HG03025 (cell line): Measurements from ENCODE around the gene PI4KA.
"Not testable (repeated sequence)": the region's sequence is repeated elsewhere in the genome, so short reads cannot be mapped to it uniquely, and the experiment has no call there.

Source experiments
- ATAC-seq: cut with Tn5 transposase; IDR thresholded peaks from one replicate; pipeline ENCODE4 v1.9.1; 2021; ENCODE audit warnings: mild to moderate bottlenecking, moderate library complexity; ENCODE audit not compliant: unreplicated experiment, low FRiP score

PI4KA gene

DNA sequence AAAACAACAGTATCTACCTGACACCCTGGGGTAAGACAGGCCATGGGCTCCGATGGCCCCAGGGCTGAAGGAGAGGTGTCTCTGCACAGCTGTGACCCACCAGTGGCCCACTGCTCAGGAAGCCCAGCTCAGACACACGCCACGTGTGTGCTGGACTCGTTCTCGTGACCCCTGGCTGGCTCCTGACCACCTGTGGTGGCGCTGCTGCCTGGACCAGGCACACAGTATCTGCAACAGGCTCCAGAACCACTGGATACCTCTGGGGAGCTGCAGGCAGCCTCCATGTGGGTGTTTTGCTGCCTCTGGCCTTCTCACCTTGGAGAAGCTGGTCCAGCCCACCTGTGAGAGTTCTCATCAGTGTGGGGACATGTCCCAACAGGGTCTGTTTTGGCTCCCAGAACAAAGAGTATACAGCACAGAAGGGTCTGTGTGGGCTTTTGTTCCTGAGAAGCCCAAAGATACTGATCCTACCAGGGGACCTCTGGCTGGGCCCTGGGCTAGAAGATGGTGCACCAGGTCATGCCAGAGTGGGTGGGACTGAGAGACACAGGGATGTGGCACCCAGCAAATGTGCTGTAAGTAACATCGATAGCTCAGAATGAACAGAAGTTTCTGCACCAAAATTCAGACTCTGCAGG is 106.4 kb downstream of the PI4KA start:
- ATAC-seq, result no peak

DNA sequence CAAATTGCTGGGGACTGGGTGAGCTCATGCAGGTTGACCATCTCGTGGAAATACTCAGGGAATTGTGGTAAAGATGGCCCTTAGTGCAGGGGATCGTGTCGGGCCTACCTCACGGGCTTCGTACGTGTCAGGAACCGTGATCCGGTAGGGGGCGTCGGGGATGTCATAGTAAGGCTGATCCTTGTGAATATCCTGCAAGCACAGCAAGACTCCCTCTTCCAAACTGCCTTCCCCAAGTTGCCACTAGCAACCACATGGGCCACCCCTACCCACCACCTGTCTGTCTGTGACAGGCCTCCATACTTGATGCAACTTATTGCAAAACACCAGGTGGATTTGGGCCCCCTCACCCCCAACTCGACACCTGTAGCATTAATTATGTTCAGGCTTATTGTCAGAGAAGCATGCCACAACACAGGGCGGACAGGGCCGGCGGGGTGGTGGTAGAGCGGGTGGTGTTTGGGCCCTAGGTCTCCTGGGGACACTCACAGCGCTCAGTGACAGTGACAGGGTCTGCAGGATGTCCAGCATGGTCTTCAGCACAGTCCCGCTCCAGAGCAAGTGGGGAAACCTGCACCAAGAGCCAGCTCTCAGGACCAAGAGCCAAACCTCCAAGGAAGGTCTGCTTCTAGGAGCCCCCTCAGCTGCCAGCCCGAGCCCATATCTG is 107.3 kb downstream of the PI4KA start:
- no peak for ATAC-seq

DNA sequence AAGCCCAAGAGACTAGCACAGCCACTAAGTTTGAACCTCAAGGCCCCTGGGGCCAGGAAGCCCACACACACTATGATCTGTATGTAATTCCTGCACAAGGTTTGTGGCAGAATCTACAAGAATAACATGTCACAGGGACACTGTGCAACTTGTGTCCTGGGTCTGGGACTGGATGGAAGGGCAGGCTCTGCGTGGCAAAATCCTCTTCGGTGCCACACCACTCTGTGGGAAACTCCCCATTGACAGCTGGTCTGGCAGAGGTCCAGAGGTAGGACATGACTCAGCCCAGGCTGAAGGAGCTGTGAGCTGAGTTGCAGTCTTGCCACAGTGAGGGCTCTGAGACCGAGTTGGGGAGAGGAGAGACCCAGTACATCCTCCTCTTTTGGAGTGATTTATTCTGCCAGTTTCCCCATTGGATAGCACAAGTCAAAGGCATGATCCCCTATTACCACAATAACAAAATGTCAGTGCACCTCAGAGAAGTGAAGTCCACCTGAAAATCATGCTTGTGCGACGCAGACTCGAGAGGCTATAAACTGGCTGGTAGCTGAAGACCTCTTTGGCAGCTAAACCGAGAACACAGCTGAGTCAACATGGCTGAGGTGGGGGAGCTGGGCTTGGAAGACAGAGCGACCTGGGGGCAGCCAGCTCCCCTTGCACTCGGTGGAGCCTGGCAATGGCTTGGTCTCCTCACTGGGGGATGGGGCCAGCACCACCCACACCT is 108.0 kb downstream of the PI4KA start:
- no peak for ATAC-seq

DNA sequence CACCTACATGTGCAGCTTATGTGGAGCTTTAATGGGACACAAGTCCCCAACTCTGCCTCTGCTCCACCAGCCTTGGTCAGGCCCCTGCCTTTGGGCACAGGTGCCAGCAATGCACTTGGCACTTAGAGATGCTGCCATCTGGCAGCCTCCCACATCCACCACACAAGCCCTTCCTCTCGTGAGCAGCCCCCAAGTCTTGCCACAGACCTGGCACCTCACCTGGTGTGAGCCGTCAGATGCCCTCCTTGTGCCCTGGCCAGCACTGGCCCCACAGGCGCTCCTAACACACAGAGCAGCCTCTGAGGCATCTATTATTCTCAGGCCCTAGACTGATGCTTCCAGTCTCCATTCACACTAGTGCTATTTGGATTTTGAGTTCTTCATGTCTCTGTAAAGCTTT is 109.2 kb downstream of the PI4KA start:
- no peak for ATAC-seq

DNA sequence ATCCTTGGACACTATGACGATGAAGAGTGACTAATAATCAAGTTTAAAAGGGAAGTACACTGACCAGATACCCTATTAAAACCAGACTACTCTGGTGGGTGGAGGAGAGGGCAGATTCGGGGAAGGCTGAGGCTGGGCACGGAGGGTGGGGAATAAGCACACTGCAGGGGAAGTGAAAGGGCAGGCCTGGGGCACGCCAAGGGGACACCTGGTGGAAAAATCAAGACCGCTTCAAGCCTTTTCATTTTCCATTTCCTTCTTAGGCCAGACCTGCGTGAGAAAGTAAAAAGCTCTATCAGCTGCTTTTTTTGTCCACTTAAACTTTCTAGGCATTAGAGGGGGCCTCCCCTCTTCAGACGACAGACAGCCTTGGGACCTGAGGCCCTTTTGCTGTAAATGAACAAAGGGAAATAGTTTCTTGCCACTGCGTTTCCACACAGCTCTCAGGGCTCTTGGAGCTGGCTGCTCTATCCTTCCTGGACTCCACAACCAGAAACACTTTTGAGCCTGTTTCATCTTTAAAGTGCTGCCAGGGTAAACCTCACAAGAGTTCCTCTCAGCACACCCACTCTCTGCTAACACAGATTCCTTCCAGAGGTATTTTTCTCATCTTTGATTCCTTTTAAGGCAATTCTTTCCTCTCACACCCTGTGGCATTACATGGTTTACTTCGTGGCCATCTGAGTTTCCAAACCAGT is 109.7 kb downstream of the PI4KA start:
- no peak for ATAC-seq

DNA sequence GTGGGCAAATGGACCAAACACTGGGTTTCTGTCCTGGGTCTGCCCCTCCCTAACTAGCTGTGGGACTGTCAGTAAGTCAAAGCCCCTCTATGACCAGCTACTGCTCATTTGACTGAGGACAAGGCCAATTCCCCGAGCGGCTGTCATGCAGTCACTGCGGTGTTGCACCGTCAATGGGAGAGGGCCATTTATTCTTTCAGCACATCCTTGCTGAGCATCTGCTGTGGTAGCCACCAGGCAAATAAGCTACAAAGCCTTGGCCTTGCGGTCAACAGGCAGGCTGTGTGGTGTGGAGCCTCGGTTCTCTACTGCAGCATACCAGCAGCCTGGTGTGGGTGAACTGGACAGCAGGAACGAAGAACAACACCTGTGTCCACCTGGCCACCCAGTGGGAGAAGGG is 110.5 kb downstream of the PI4KA start:
- ATAC-seq, result no peak

DNA sequence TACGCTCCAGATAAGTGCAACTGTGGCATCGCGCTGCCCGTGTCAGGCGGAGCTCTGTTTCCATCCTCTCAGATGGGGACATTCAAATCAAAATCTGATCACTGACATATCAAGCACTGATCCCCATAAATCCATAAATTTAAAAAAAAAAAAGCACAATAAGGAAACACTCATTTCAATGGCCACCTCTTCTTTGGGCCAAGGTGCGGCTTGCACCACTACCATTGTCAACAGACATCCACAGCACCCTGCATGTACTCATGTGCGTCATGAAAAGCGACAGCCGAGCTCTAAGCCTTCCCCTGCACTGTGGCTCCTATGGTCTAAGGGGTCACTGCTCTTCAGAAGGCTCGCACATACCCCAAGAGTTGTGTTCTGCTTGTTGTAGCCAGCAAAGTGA is 111.4 kb downstream of the PI4KA start:
- ATAC-seq, result no peak

DNA sequence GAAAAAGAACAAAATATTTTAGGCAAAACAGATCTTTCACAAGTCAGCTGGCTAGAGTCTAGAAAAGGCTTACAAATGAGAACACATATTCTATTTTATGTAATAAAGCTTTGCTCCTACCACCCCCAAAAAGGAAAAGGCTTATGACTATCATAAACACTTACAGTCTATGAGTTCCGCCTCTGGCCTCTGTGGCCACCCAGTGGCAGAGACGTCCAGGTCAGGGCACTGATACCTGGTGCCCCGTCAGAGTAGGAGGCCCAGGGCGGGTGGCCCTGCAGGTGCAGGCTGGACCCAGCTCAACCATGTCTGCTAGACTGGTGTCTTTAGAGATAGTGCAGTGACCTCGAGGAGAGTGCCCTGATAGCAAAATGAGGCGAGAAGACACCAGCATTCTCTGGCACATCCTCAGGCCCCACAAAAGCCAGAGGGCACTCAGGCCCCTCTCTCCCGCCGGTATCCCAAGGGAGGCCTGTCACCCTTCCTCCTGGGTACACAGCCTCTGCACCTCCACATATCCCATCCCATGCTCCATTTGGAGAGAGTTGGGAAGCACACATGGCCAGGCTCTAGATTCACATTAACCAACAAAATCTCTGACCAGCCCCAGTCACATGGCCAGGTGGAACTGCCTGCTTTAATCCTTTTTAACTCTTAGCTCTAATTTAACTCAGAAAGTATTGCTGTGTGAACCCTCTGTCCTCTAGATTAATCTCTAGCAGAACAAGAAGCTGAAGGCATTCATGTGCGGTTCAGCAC is 112.0 kb downstream of the PI4KA start:
- no peak for ATAC-seq

DNA sequence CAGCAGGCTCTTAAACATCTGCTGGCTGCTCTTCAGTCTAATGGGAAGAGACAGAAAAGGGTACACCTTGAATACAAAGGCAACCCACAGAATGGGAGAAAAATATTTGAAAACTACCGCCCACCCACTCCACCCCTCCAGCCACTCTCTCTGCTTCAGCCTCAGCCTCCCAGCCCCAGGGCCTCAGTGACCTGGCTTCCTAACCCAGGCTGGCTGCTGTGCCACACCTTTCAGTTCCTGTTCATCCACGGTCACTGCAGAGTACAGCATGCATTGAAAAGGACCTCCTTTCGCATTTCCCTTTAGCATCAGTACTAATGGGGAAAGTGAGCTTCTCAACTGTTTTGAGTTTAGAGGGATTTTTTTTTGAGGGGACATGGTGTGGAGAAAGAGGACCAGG is 113.5 kb downstream of the PI4KA start:
- no peak for ATAC-seq

DNA sequence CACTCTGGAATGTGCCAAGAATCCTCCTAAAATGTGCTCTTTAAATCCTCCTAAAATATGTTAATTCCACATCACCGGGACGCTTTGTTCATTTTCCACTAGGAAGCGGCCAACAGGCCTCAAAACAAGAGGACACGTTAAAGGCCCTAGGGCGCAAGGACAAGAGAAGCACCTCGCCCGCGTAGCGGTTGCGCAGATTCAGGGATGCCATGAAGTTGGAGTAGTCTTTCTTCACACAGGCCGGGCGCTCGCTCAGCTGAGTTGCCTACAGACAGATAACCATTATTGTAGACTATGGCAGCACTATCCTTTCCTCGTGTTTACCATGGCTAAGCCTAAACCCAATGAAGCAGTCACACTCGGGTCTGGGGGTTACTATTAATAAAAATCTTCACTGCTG is 114.2 kb downstream of the PI4KA start:
- no peak for ATAC-seq

DNA sequence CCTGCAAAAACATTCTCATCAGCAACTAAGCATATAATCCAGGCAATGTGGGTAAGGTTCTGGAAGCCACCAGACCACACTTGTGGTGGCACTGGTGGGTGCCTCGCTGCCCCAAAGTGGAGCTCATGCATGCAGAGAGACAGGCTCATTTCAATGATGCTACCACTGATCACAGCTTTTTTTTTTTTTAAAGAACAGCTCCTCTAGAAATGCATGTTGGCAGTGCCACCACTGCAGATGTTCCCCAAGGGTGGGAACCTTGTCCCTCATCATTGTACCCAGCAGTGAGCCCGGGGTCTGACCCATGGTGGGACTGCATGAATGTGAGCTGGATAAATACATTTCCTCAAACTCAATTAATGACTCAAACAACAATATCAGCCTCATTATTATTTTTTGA is 115.8 kb downstream of the PI4KA start:
- no peak for ATAC-seq

DNA sequence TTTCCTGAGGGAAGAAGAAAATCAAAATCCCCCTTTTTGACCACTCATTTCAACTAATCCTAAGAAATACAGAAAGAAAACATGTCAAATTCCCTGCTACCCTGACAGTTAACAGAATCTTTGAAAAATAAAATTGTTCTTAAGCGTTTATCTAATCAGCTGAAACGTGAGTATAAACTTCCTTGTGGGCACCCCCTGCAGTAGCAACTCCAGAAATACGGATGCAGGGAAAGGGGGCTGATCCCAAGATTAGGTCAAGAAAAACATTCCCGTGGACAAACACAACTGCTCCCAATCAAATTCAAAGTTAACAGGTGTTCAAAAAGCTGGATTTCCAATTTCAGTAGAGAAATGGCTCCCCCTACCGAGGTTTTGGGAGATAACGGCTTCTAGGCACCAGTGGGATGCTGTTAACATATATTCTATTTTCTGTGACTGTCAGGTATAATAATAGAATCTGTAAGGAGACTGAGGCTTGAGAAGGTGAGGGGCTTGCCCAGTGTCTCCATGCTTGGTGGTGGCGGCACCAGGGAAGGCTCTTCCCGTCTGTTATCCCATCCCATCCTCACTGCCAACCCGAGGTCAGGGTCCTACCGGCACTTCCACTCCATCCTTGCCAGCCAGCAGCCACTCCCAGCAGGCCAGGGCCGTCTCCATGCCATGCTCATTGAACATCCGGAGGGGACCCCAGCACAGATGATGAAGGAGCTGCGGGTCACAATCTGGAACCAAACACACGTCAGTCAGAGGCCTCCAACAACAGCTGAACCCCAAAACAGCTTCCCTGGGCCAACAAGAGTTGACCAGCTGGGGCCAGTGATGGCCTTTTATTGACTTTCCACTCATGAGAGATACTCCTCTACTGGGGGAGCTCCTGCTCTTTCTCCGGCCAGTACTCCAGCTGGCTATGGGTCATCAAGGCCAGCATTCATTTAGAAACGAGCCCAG is 116.7 kb downstream of the PI4KA start:
- ATAC-seq, result no peak

DNA sequence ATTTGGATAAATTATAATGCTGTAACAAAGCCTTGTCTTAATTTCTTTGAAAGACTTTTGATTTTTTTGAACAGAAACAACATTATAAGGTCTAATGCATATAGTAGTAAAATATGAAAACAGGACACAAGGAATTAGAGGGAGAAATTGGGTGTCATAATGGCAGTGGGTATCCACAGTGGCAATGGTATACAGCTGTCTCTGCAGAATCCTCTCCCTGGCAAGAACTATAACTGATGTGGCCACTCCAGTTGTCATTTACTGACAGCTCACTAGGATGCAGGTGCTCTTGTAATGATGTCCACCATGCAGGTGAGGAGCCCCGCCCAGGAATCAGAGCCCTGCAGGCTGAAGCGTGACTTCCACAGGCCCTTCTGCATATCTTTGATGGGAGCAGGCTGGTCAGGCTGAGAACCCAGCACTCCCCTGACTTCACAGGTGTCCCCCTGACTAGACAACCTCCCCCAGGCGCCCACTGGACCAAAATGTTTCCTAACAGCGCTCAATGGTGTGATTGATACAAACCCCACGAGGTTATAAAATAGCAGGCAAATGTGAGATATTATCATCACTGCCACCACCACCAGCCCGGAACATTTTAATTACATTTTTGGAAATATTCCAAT is 117.5 kb downstream of the PI4KA start:
- no peak for ATAC-seq

DNA sequence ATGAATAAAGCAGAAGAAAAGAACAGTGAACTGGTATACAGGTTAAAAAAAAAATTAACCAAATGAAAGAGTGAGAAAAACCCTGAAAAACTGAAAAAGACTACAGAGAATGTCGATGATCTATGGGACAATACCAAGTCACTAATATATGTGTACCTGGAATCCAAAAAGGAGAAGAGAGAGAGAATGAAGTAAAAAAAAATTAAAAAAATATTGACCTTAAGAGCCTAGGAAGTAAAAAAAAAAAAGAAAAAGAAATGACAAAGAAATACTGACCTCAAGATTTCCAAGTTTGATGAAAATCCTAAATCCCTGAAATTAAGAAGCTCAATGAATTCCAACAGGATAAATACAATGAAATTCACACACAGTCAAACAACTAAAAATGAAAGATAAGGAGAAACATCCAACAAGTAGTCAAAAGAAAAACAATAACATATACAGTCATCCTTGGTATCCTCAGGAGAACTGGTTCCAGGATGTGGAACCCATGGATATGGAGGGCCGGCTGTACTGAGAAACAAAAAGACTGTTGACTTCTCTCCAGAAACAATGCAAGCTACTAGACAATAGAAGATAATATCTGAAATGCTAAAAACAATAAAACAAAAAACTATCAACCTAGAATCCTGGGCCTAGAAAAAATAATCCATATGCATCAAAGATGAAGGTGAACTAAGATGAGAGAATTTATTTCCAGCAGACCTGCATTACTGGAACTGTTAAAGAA is 118.2 kb downstream of the PI4KA start:
- ATAC-seq, result no peak

DNA sequence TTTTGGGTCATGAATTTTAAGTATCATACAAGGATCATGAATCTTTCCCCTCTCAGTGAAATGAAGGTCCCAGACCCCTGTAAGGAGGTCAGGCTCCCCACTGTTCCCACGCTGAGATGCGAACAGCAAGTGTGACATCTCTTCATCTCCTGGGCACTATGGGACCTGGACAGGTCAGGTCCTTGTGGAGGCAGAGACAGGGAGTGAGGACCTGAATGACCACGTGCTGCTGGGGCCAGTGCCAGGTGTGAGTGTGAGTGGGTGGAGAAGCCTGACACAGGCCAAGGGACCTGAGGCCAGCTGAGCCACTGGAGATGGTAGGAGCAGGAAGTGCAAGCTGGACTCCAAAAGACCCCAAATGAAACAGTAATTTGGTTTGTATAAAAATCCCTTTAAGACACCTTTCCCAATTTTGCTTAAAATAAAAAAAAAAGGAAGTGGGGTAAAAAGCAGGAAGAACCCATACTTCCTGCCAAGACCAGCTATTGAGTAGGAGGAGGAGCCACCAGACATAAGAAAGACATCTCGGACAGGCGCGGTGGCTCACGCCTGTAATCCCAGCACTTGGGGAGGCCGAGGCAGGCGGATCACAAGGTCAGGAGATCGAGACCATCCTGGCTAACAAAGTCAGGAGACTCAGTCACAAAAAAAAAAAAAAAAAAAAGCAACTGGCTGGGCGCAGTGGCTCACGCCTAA is 120.1 kb downstream of the PI4KA start:
- ATAC-seq, result no peak

DNA sequence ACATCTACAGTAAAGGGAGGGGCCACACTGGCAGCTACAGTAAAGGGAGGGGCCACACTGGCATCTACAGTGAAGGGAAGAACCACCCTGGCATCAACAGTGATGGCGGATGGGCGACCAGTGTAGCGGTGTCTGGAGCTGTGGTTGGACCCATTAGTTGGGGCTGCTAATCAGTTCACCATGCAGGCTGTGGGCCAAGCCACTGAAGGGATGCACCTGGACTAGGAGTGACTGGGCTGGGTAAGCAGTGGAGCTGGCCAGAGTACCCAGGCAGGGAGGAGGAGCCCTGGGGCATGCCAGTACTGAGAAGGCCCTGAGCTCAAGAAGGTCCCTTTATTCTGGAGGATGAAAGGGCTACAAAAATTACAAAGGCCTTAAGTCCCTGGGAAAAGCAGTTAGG is 121.7 kb downstream of the PI4KA start:
- not testable (repeated sequence) for ATAC-seq

DNA sequence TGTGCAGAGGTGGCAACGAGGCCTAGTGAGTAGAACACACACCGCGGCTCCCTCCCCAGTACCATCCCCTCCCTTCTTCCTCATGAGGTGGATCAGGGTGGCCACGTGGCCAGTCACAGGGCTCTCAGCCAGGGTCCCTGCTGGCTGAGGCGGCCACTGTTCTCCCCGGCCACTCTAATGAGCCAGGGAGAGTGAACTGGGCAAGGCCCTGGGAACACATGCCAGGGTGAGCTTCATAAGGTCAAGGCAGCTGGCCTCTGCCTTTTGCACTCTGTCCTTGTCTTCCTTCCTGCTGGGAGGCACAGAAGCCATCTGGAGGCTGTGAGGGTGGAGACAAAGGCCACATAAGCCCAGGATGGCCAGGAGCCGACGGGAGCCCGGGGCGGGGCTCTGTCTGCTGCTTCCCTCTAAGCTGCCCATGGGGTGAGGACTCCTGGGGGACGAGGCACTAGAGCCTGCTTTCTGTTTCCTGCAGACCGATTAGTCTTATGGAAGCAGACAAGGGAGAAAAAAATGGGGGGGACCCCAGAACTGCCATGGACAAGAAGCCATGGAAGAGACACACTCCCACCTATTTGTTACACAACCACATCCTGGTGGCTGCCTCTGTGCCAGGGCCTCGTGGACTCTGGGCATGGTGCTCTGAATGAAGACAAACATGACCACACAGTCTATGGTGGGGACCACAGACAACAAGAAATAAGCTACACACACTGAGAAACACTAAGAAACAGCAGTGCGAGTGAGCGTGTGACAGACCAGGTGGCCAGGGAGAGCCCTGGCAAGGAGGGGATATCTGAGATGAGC is 123.1 kb downstream of the PI4KA start:
- not testable (repeated sequence) for ATAC-seq
